GM18868 (cell line): ENCODE measurements around the gene YIF1B.

ENCODE experiments used
- ATAC-seq: cut with Tn5 transposase; IDR thresholded peaks from one replicate; pipeline ENCODE4 v1.9.1; 2021; ENCODE audit warnings: mild to moderate bottlenecking, moderate library complexity; ENCODE audit not compliant: unreplicated experiment

The YIF1B gene

GRCh38 chr19:38335949-38336637 is 20.3 kb upstream of the YIF1B start:
- peak; percentile 68 for ATAC-seq

DNA sequence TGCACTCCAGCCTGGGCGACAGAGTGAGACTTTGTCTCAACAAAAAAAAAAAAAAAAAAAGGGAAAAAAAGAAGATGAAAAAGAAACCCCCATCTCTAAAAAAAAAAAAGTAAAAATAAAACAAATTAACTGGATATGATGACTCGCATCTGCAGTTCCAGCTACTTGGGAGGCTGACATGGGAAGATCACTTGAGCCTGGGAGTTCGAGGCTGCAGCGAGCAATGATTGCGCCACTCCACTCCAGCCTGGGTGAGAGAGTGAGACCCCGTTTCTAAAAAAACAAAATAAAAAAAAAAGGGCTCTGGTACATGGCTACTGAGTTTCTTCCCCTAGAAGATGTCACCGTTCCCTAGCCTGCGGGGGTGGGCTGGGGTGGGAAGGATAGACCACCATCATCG is 17.5 kb upstream of the YIF1B start:
- no peak for ATAC-seq

DNA sequence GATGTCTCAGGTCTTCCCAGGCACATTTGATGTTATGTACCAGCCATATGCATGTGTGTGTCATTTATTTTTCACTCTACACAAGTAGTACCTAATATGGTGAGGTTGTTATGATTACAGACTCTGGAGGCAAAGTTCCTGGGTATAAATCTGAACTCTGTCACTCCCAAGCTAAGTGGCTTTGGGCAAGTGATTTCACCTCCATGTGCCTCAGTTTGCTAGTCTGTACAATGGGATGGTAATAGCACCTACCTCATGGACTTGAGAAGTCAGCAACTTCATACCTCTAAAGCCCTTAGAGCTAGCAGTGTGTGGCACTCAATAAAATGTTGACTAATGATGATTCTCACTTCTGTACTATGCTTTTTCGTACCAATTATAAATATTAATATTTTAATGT is 16.0 kb upstream of the YIF1B start:
- ATAC-seq: no peak

GRCh38 chr19:38329651-38330050 is 13.9 kb upstream of the YIF1B start:
- no peak for ATAC-seq

GRCh38 chr19:38326591-38326990 is 10.8 kb upstream of the YIF1B start:
- no peak for ATAC-seq

DNA sequence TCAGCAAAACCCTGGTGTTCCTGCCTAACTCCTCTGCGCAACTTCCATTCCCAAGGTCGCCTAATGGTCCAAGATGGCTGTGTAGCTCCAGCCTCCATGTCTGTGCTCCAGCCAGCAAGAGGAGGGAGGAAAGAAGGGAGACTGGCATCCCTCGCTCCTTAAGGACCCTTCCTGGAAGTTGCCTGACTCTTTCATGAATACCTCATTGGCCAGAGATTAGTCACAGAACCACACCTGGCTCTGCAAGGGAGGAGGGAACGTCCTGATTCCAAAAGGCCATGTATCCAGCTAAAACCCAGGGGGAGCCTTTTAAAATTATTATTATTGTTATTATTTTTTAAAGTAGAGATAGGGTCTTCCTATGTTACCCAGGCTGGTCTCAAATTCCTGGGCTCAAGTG is 8.7 kb upstream of the YIF1B start:
- ATAC-seq: no peak

- ATAC-seq: no peak
Observed at GRCh38 chr19:38323291-38323690, 7.5 kb upstream of the YIF1B start.

- no peak for ATAC-seq
Observed at GRCh38 chr19:38321646-38322196, 6.0 kb upstream of the YIF1B start.

- ATAC-seq: no peak
Observed at GRCh38 chr19:38320969-38321339, 5.2 kb upstream of the YIF1B start.

DNA sequence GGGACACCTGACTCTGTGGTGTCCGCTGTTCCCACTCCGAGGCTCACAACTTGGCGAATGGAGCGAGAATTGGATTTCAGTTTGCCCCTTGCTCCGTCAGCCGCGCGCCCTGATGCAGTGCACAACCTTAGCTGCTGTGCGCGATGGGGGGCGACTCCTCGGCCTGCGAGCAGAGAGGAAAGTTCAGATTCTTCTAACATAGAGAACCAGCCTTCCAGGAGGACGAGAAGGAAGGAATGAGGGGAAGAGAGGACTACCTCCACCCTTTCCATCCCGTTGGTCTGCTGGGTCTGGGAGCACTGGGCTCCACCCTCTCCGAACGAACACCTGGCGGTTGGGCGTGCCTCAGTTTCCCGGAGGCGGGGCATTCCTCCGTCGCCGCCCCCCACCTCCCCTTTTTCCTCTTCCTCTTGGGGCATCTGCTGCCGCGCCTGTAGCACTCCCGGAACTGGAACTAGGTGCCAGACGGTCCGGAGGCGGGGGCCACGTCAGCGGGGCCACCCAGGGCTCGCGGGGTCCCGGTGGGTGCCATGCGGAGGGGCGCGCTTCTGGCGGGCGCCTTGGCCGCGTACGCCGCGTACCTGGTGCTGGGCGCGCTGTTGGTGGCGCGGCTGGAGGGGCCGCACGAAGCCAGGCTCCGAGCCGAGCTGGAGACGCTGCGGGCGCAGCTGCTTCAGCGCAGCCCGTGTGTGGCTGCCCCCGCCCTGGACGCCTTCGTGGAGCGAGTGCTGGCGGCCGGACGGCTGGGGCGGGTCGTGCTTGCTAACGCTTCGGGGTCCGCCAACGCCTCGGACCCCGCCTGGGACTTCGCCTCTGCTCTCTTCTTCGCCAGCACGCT is 3.9 kb upstream of the YIF1B start, which contains the start of gene KCNK6:
Gene KCNK6, plus strand, starts transcription at position 425 of the 838 bp plus-strand sequence. Its CDS starts 106 bp downstream, at position 531.
- ATAC-seq: no peak

- no peak for ATAC-seq
Observed at GRCh38 chr19:38318660-38319059, 2.9 kb upstream of the YIF1B start.

GRCh38 chr19:38317104-38317612 is 1.4 kb upstream of the YIF1B start:
- no peak for ATAC-seq

DNA sequence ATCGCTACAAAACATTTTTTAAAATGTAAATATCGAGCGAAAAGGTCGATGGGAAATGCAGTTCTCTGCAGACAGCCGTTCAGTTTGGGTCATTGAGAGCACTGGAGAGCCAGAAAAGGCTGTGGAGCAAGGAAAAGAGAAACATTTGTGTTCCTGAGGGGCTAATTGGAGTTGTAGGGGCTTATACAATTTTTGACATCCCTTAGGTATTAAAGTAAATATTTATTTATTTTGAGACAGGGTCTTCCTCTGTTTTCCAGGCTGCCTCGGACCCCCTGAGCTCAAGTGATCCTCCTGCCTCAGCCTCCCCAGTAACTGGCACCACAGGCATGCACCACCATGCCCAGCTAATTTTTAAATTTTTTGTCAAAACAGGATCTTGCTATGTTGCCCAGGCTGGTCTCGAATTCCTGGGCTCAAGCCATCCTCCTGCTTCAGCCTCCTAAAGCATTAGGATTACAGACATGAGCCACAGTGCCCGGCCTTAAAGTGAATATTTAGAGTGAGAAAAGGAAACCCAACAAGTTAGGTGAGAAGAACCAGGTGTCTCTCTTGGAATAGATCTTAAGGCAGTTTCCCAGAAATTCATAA is 825 bp upstream of the YIF1B start:
- no peak for ATAC-seq

DNA sequence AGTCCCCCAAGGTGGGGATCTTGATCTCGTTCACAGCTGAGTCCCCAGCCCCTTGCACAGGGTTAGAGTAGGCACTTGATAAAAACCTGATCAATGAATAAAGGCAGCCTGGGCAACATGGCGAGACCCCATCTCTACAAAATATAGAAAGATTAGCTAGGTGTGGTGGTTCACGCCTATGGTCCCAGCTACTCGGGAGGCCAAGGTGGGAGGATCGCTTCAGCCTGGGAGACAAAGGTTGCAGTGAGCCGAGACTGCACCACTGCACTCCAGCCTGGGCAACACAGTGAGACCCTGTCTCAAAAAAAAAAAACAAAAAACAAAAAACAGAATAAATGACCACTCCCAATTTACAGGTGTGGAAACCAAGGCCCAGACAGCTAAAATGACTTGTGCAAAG is 4.8 kb downstream of the YIF1B start:
- no peak for ATAC-seq

DNA sequence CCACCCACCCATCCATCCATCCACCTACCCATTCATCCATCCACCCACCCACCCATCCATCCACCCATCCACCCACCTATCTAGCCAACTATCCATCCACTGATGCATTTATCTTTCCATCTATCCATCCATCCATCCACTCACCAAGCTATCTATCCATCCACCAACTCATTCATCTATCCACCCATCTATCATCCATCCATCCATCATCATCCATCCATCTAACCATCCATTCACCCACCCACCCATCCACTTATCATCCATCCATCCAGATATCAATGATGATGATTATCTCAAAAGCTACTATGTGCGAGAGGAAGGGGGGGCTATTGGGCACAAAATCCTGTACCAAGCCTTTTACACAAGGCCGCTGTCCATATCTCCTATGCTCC is 5.5 kb downstream of the YIF1B start:
- ATAC-seq: no peak

GRCh38 chr19:38309615-38310278 is 6.0 kb downstream of the YIF1B start:
- ATAC-seq: no peak

DNA sequence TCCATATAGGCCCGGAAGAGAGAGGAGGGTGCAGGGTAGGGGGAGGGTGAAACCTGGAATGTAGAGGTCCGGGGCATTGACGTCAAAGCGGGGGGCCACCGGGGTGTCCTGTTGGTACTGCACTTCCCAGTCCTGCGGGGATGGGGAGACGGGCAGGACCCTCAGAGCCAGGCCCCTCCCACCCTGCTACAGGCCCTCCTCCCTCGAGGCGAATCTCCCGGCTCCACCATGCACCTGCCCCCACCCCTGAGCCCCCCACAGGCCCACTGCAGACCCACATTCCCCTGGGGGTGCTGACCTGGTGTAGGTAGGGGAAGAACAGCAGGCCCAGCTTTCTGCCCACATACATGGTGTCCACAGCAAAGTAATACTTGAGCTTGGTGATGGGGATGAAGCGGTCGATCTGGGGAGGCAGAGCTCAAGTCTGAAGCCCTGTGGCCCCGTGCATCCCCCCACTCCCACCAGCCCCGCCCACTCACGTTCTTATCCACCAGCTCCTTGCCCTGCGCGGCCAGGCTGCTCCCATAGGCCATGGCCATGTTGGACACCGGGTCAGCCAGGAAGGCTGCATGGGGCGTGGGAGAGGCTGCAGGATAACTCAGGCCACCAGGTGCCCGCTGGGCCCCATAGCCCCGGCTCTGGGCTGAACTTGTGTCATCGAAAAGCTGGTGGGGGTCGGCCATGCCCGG is 6.7 kb downstream of the YIF1B start:
- no peak for ATAC-seq

- ATAC-seq: no peak
Observed at GRCh38 chr19:38308006-38308766, 7.6 kb downstream of the YIF1B start.

DNA sequence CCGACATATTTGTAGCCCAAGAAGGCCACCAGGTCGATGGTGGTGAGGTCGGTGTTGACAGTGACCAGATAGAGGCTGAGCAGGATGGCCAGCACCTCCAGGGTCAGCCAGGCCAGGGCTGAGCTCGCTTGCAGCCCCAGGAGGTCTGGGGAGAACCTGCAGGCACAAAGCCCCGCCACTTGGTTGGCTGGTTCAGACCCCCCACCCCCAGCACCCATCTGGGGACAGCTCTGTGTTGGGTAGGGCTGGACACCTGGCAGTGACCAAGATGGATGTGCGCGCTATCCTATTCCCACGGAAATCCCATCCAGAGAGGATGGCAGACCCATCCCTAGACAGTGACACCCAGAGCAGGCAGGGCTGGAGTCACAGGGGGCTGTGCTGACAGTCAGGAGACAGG is 8.2 kb downstream of the YIF1B start:
- ATAC-seq: no peak

- no peak for ATAC-seq
Observed at GRCh38 chr19:38307076-38307475, 8.7 kb downstream of the YIF1B start.
